Osteoblast (primary cell): ENCODE data around the gene CELSR1. TPM values are rescaled to one million over a fixed set of nuclear protein-coding genes. Genes with fewer than 3 reads are reported as not detected.
"Not testable (repeated sequence)": the region's sequence is repeated elsewhere in the genome, so short reads cannot be mapped to it uniquely, and the experiment has no call there.

Source experiments
- DNase-seq: peaks from one replicate; pipeline ENCODE4 v3.0.0; 2011; ENCODE audit warnings: low spot score, mixed read lengths; ENCODE audit not compliant: insufficient read length; ENCODE audit errors: missing footprints
- H2AFZ ChIP-seq: 2 replicates; pipeline ENCODE4 v1.6.0; 2011; ENCODE audit warnings: mild to moderate bottlenecking, low read length
- H3K27ac ChIP-seq: 2 replicates; pipeline ENCODE4 v1.5.1; 2011; ENCODE audit warnings: mild to moderate bottlenecking, low read depth, low read length, moderate library complexity
- H3K27me3 ChIP-seq: 2 replicates; pipeline ENCODE4 v1.6.0; 2012; ENCODE audit warnings: mild to moderate bottlenecking, control low read depth, inconsistent platforms, low read length, moderate library complexity; ENCODE audit not compliant: insufficient read depth
- H3K36me3 ChIP-seq: 2 replicates; pipeline ENCODE4 v1.5.1; 2011; ENCODE audit warnings: mild to moderate bottlenecking, low read length, control low read depth, moderate library complexity; ENCODE audit not compliant: insufficient read depth
- H3K4me1 ChIP-seq: 2 replicates; pipeline ENCODE4 v1.5.1; 2011; ENCODE audit warnings: mild to moderate bottlenecking, low read length, control low read depth, moderate library complexity; ENCODE audit not compliant: insufficient read depth
- H3K4me2 ChIP-seq: 2 replicates; pipeline ENCODE4 v1.6.0; 2011; ENCODE audit warnings: mild to moderate bottlenecking, low read length; ENCODE audit not compliant: insufficient read depth
- H3K4me3 ChIP-seq: fragments of 200-600 bp; sonication (generic); 3 replicates; pipeline ENCODE4 v1.5.1; 2012; ENCODE audit warnings: mild to moderate bottlenecking, low read length, inconsistent platforms; ENCODE audit not compliant: insufficient read depth
- H3K79me2 ChIP-seq: 2 replicates; pipeline ENCODE4 v1.6.0; 2012; ENCODE audit warnings: mild to moderate bottlenecking, low read length, control low read depth, inconsistent platforms; ENCODE audit not compliant: insufficient read depth
- H3K9me3 ChIP-seq: 2 replicates; pipeline ENCODE4 v1.5.1; 2011; ENCODE audit warnings: low read depth, low read length, control low read depth
- H4K20me1 ChIP-seq: 2 replicates; pipeline ENCODE4 v1.6.0; 2012; ENCODE audit warnings: mild to moderate bottlenecking, low read length, control low read depth; ENCODE audit not compliant: insufficient read depth
- total RNA-seq: library from RNA; depleted of rRNA; stranded (reverse); fragments of >200 nt; gene quantifications from 2 replicates; pipeline ENCODE4 v1.2.3, GENCODE V29; 2012
- TF ChIP-seq, protein P1 (sequence below): IDR thresholded peaks from 2 replicates; pipeline ENCODE4 v1.5.1; 2011; ENCODE audit warnings: mild to moderate bottlenecking, low read depth, low read length, moderate library complexity; ENCODE audit errors: extremely low read depth

Gene CELSR1
- total RNA-seq, 1 donor = 3.6 TPM

DNA sequence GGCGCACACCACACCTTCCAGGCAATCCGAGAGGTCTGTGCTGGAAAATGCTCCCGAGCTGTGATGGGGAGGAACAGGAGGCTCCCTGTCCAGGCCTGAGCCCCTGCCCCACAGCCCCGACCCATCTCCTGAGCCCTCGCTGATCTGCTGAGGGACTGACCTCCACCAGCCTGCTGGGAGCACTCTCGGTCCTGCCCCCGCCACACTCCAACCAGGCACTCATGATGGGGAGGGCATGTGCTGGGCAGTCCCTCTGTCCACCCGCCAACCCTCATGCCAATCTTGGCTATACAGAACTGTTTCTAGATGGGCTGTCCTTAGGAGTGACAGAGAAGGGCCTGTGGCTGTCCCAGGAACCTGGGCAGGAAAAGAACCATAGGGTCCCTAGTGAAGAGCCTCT, 131.1 kb downstream of the CELSR1 start:
- Histone ChIP-seq H3K4me1 (no peaks in the 10 kb centered on the region), H3K4me3 (no peak overlapping the region), H3K27ac (no peak overlapping the region), H3K9me3 (no peaks in the 10 kb centered on the region), H2AFZ (no peak overlapping the region), H3K27me3 (no peaks in the 10 kb centered on the region), H3K79me2 (no peaks in the 10 kb centered on the region), H3K4me2 (no peak overlapping the region), H3K36me3 (no peaks in the 10 kb centered on the region), H4K20me1 (no peaks in the 10 kb centered on the region)
- DNase-seq = no peak
- TF ChIP-seq, protein P1, sequence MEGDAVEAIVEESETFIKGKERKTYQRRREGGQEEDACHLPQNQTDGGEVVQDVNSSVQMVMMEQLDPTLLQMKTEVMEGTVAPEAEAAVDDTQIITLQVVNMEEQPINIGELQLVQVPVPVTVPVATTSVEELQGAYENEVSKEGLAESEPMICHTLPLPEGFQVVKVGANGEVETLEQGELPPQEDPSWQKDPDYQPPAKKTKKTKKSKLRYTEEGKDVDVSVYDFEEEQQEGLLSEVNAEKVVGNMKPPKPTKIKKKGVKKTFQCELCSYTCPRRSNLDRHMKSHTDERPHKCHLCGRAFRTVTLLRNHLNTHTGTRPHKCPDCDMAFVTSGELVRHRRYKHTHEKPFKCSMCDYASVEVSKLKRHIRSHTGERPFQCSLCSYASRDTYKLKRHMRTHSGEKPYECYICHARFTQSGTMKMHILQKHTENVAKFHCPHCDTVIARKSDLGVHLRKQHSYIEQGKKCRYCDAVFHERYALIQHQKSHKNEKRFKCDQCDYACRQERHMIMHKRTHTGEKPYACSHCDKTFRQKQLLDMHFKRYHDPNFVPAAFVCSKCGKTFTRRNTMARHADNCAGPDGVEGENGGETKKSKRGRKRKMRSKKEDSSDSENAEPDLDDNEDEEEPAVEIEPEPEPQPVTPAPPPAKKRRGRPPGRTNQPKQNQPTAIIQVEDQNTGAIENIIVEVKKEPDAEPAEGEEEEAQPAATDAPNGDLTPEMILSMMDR = no peak

DNA sequence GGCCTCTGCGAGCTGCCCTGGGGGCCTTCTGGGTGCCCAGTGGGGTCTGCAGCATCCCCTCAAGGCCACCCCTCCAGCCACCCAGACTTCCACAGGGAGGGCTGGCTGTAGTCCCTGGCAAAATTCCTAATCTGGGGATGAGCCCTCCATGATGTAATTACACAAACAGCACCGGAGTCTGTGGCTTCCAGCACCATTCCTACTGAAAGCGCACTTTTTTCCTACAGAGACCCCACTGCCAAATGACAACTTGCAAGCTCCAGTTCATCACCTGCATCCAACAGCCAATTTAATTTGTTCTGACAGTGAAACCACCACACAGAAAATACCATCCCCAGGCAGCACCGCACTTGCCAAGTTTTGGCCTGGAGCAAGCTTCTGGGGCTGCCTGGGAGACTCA, 131.5 kb downstream of the CELSR1 start:
- H3K4me2 ChIP-seq = no peak overlapping the region
- no peaks in the 10 kb centered on the region for H4K20me1 ChIP-seq
- H3K27ac ChIP-seq = no peak overlapping the region
- TF ChIP-seq, protein P1 = no peak
- H3K4me1 ChIP-seq = no peaks in the 10 kb centered on the region
- H3K9me3 ChIP-seq = no peaks in the 10 kb centered on the region
- no peak for DNase-seq
- H2AFZ ChIP-seq = no peak overlapping the region
- H3K4me3 ChIP-seq = no peak overlapping the region
- no peaks in the 10 kb centered on the region for H3K36me3 ChIP-seq
- no peaks in the 10 kb centered on the region for H3K79me2 ChIP-seq
- H3K27me3 ChIP-seq = no peaks in the 10 kb centered on the region

DNA sequence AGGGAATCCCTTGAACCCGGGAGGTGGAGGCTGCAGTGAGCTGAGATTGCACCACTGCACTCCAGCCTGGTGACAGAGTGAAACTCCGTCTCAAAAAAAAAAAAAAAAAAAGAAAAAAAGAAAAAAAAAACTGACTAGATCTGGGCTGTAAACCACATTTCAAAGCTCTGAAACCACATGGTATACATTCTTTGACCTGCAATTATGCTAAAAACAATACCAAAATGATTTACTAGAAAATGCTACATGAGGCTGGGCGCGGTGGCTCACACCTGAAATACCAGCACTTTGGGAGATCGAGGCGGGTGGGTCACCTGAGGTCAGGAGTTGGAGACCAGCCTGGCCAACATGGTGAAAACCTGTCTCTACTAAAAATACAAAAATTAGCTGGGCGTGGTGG, 133.5 kb downstream of the CELSR1 start:
- DNase-seq, H3K4me2 ChIP-seq, H3K36me3 ChIP-seq, H3K9me3 ChIP-seq, H3K79me2 ChIP-seq, H4K20me1 ChIP-seq, H3K27ac ChIP-seq, H3K4me3 ChIP-seq, H3K27me3 ChIP-seq, H3K4me1 ChIP-seq, H2AFZ ChIP-seq: not testable (repeated sequence)

DNA sequence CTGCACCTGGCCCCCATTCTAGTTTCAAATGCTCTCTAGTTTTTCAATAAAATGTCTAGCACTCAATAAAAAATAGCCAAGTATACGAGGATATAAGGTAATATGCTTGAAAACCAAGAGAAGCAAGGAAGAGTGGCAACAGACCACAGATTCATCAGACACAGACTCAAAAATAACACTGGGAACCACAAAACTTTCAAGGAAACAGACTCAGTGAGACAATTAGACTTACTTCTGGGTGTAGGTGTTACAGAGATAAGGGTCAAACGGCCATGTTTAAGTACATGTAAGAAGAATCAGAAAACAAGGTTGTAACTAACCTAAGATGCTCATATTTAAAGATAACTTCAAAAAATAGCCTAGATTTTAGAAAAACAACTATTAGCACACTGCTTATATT, 134.9 kb downstream of the CELSR1 start:
- H3K4me1 ChIP-seq = no peaks in the 10 kb centered on the region
- H3K9me3 ChIP-seq = no peaks in the 10 kb centered on the region
- no peaks in the 10 kb centered on the region for H3K36me3 ChIP-seq
- H3K79me2 ChIP-seq = no peaks in the 10 kb centered on the region
- DNase-seq = no peak
- H3K27ac ChIP-seq = no peak overlapping the region
- TF ChIP-seq, protein P1 = no peak
- H3K4me2 ChIP-seq = no peak overlapping the region
- H3K27me3 ChIP-seq = no peaks in the 10 kb centered on the region
- H4K20me1 ChIP-seq = no peaks in the 10 kb centered on the region
- no peak overlapping the region for H2AFZ ChIP-seq
- H3K4me3 ChIP-seq = no peak overlapping the region
